HCT116 (cell line): ENCODE data around the gene GSTA4.

Experiments
- EGR1 ChIP-seq: IDR thresholded peaks from 2 replicates; pipeline ENCODE4 v1.6.1; 2012; ENCODE audit warnings: low read depth
- EZH2 ChIP-seq: fragments of 200-600 bp; sonication (generic); IDR thresholded peaks from 2 replicates; pipeline ENCODE4 v1.6.1; 2017; ENCODE audit warnings: antibody characterized with exemption, mixed run types
- POLR2A ChIP-seq: IDR thresholded peaks from 2 replicates; pipeline ENCODE4 v1.7.0; 2011; ENCODE audit warnings: borderline replicate concordance; ENCODE audit not compliant: insufficient read depth, insufficient read length; ENCODE audit errors: extremely low read depth
- POLR2AphosphoS5 ChIP-seq: IDR thresholded peaks from 2 replicates; pipeline ENCODE4 v1.6.1; 2011; ENCODE audit warnings: mild to moderate bottlenecking, low read depth, low read length, moderate library complexity
- TF ChIP-seq, protein P1 (sequence below), 3 experiments: fragments of 200-600 bp in 1 of 3; sonication (generic) in 1 of 3; IDR thresholded peaks in 2 of 3; conservative IDR thresholded peaks in 1 of 3; 2 replicates each; pipeline ENCODE4 v1.5.1; 2012 to 2017; ENCODE audit warnings: low read depth in 2 of 3, low read length in 2 of 3, antibody characterized with exemption in 1 of 3, borderline replicate concordance in 1 of 3, control low read depth in 1 of 3, mild to moderate bottlenecking in 1 of 3, mixed read lengths in 1 of 3, mixed run types in 1 of 3, moderate library complexity in 1 of 3; ENCODE audit not compliant: insufficient read depth in 1 of 3
- TF ChIP-seq, protein P2 (sequence below): IDR thresholded peaks from 2 replicates; pipeline ENCODE4 v1.6.1; 2012

DNA sequence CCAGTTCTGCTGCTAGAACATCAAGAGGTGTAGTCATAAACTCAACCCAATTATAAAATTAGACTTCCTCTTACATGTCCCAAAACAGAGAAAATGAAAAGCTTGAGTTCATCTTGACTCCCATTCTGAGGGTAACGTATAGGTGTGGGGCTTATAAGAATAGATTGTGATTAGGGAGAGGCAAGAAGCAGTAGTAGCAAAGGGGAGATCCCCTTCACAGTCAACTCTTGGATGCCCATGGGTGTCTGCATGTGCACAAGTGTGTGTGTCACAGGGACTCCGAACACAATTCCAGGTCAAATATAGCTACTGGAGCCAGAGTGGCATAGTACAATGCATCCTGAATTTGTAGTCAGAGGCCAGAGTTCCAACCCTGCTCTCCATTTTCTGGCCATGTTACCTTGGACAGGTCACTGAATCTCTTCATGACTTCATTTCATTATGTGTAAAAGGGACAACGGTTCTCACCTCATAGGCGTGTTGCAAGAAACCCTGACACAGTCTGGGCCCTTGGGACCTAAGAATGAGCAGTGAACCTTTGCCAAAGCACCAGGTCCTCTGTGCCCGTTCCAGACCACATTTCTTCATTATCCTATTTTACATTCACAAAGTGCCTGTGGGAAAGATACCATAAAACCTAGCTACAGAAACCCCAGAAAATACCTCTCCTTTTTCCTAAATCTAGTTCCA is 11.8 kb downstream of the GSTA4 start:
- TF ChIP-seq, protein P1, sequence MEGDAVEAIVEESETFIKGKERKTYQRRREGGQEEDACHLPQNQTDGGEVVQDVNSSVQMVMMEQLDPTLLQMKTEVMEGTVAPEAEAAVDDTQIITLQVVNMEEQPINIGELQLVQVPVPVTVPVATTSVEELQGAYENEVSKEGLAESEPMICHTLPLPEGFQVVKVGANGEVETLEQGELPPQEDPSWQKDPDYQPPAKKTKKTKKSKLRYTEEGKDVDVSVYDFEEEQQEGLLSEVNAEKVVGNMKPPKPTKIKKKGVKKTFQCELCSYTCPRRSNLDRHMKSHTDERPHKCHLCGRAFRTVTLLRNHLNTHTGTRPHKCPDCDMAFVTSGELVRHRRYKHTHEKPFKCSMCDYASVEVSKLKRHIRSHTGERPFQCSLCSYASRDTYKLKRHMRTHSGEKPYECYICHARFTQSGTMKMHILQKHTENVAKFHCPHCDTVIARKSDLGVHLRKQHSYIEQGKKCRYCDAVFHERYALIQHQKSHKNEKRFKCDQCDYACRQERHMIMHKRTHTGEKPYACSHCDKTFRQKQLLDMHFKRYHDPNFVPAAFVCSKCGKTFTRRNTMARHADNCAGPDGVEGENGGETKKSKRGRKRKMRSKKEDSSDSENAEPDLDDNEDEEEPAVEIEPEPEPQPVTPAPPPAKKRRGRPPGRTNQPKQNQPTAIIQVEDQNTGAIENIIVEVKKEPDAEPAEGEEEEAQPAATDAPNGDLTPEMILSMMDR (IDR thresholded peaks at IDR 0.05 in 2 of 3, conservative IDR thresholded peaks at IDR 0.05 in 1 of 3; ENCODE audit: borderline replicate concordance in 1 of 3, insufficient read depth in 1 of 3, low read depth in 2 of 3, low read length in 2 of 3) = no peak
- TF ChIP-seq POLR2AphosphoS5 (no peak), POLR2A (no peak), EGR1 (no peak), EZH2 (no peak)
- TF ChIP-seq, protein P2, sequence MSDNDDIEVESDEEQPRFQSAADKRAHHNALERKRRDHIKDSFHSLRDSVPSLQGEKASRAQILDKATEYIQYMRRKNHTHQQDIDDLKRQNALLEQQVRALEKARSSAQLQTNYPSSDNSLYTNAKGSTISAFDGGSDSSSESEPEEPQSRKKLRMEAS = no peak
